Measurements from ENCODE around the gene CRAT. TPM values are rescaled to one million over a fixed set of nuclear protein-coding genes. Genes with fewer than 3 reads are reported as not detected.

Gene CRAT
- total RNA-seq, 2 experiments from 2014 or later: 1.8 to 6.5 TPM

GRCh38 chr9:129076640-129077037, 34.0 kb downstream of the CRAT start:
- POLR2A ChIA-PET: no interaction called here
- no peak overlapping the region for H3K27ac ChIP-seq (ENCODE audit: low read depth, low read length, poor library complexity, severe bottlenecking)
- H2AFZ ChIP-seq (ENCODE audit: low read length): no peak overlapping the region
- no peaks in the 10 kb centered on the region for H3K9me2 ChIP-seq (ENCODE audit: insufficient read depth, low read length)
- peaks cover 5% of the 10 kb centered on the region for H3K4me1 ChIP-seq (ENCODE audit: insufficient read depth, low read length, poor library complexity, severe bottlenecking)
- no peaks in the 10 kb centered on the region for H3K36me3 ChIP-seq (ENCODE audit: insufficient read depth, low read length)
- no peak for TF ChIP-seq EZH2phosphoT487 (IDR thresholded peaks at IDR 0.05; ENCODE audit: borderline replicate concordance, low read depth, low read length)
- TF ChIP-seq CTCF (conservative IDR thresholded peaks at IDR 0.05; ENCODE audit: low read length): no peak
- peaks cover 2% of the 10 kb centered on the region; the same call in 1 of the 2 replicates for H3K79me2 ChIP-seq (ENCODE audit: insufficient read depth, low read depth, low read length)
- H3K9me3 ChIP-seq (ENCODE audit: low read length): no peaks in the 10 kb centered on the region
- no peaks in the 10 kb centered on the region for H4K20me1 ChIP-seq (ENCODE audit: insufficient read depth, low read length)
- BruUV-seq (replicated peaks): no TSS peak
- no peak overlapping the region for H3K4me2 ChIP-seq (ENCODE audit: low read length)
- CTCF ChIA-PET (ENCODE audit: unreplicated experiment): no interaction called here
- H3K4me3 ChIP-seq (ENCODE audit: low read depth, low read length, poor library complexity, severe bottlenecking): no peak overlapping the region
- DNase-seq (ENCODE audit: low spot score): no peak
- intact Hi-C loops (cut with micrococcal nuclease; ENCODE audit: unreplicated experiment): no loop called here

GRCh38 chr9:129075996-129076639, 34.5 kb downstream of the CRAT start:
- CTCF ChIA-PET (ENCODE audit: unreplicated experiment): no interaction called here
- POLR2A ChIA-PET: no interaction called here
- no TSS peak for BruUV-seq (replicated peaks)

More at GRCh38 chr9:129075996-129076639, 34.5 kb downstream of the CRAT start:
- 0 out of 2 replicates have a peak, but pooled peaks cover 1% of the 10 kb centered on the region for H3K36me3 ChIP-seq (ENCODE audit: insufficient read depth, low read length)
- no peak overlapping the region for H2AFZ ChIP-seq (ENCODE audit: low read length)
- no peaks in the 10 kb centered on the region for H3K79me2 ChIP-seq (ENCODE audit: insufficient read depth, low read depth, low read length)
- peaks cover 5% of the 10 kb centered on the region for H3K4me1 ChIP-seq (ENCODE audit: insufficient read depth, low read length, poor library complexity, severe bottlenecking)
- intact Hi-C loops (cut with micrococcal nuclease; ENCODE audit: unreplicated experiment): no loop called here
- TF ChIP-seq CTCF (conservative IDR thresholded peaks at IDR 0.05; ENCODE audit: low read length) (no peak), EZH2phosphoT487 (IDR thresholded peaks at IDR 0.05; ENCODE audit: borderline replicate concordance, low read depth, low read length) (no peak)
- H4K20me1 ChIP-seq (ENCODE audit: insufficient read depth, low read length): no peaks in the 10 kb centered on the region
- no peak overlapping the region for H3K4me2 ChIP-seq (ENCODE audit: low read length)
- no peak overlapping the region for H3K4me3 ChIP-seq (ENCODE audit: low read depth, low read length, poor library complexity, severe bottlenecking)
- H3K9me3 ChIP-seq (ENCODE audit: low read length): no peaks in the 10 kb centered on the region
- no peak for DNase-seq (ENCODE audit: low spot score)
- H3K27ac ChIP-seq (ENCODE audit: low read depth, low read length, poor library complexity, severe bottlenecking): no peak overlapping the region
- no peaks in the 10 kb centered on the region for H3K9me2 ChIP-seq (ENCODE audit: insufficient read depth, low read length)

Data from OCI-LY7 (cell line).